GM15510 (cell line): ENCODE measurements around the gene KCNJ6.

Experiments
- POLR2A ChIP-seq: IDR thresholded peaks from 3 replicates; pipeline ENCODE4 v1.6.1; 2011; ENCODE audit warnings: borderline replicate concordance; ENCODE audit not compliant: insufficient read length; ENCODE audit errors: extremely low read depth

KCNJ6 gene

DNA sequence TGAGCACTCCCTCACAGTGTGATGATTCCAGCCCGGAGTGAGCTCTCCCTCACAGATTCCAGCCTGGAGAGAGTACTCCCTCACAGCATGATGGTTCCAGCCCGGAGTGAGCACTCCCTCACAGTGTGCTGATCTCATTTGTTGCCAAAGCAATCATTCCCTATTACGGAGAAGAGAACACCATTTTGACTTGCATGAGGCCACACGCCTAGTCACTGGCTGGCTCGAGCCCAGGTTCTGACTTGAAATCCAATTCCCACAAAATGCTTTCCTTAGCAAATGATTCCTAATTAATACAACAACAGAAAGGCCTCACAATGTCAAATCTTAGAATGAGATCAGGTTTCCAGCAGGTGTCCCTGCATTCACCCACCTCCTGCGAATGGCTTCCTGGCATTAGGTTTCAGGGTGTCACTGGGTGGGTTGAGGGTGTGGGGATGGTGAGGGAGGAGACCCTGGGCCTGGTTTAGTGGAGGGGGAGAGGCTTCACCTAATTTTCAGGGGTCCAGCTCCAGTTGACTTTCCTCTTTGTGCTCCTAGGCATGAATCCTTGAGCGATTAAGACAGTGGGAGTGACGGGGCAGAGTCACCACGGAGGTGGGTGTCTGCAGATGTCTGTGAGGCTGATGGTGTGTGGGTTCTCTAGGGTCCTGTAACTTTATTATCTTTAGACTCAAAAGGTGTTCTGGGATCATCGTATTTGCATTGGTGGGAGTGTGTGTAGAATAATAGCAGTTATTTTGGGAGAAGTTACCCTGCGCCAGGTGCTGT lies 158.5 kb downstream of the KCNJ6 start:
- TF ChIP-seq POLR2A, result no peak

DNA sequence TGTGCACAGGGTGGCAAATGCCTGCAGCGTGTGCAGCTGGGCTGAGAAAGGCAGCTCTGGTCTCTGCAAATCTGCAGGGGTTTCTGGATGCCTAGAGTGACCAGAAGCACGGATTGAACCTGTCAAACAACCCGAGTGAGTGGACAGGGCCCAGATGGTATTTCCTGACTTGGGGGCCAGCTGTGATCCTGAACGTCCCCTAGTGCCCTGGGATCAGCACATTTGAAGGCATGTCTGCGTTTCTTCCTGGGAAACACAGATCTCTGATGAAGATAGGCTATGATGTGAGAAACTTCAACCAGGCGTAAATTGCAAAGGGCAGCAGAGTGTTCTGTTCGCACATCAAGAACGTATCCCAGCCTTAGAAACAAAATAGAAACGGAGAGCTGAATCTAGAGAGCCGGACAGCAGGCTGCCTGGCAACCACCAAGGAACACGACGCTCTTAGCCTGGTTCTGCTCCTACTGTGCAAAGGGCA lies 163.1 kb downstream of the KCNJ6 start:
- no peak for TF ChIP-seq POLR2A

DNA sequence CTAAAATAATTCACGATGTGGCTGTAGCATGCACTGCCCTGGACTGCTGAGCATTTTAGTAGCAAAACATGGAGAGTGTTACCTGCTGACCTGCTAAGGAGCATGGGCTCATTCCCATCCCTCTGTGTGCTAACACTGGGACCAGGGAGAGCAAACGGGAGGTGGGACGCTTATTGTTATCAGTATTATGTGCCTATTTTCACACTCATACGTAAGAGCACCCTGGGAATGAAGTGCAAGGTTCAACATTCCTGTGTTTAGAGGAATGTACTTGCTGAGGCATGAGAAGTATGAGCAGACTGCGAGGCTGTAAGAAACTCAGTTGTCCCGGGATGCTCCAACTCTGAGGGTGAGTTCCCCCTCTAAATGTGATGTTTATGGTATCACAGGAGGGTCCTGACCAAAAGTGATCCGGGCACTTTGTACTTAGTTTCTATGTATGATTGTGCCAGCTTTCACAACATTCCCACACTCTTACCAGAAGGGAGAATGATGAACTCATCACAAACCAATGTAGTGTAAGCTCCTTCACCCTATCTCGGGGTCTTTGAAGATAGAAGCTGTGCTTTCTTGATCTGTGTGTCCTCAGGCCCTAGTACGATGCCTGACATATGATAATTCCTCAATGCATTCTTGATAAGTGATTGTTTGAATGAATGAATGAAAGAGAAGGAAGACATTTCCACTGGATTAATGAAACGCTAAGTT lies 164.8 kb downstream of the KCNJ6 start:
- TF ChIP-seq POLR2A, result no peak

DNA sequence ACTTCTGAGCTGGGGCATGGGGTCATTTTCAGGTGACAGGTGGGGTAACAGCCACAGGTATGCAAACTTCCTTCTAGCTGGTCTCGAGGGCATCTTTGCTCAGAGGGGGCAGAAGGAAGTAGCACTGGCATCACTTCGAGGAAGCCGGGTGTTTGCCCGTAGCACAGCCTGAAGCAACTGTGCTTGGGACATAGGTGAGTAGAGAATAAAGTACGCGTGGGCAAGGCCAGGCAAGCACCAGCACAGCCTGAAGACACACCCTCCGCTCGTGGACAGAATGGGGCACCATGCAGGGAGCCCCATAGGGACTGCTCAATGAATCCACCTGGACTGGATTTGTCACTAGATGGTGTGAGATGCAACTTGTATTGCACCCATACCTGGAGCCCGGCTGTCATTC lies 167.1 kb downstream of the KCNJ6 start:
- no peak for TF ChIP-seq POLR2A

DNA sequence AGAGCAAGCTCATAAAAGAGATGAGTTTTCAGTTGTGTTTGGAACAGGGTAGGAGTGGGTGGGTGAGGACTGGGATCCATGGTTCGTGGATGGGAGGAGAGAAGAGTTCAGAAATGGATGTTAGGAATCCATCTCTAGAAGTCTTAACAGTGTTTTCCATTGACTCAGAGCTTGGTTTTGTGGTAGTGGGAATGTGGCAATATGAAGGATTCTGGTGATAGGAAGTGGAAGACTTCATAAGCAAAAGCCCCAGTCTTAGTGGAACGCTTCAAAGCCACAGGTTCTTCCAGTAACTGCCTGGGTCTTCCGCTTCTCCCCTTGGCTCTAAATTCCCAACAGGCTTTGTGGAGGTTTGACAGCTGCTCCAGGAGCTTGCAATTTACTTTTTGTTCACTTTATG lies 167.9 kb downstream of the KCNJ6 start:
- TF ChIP-seq POLR2A, result no peak

DNA sequence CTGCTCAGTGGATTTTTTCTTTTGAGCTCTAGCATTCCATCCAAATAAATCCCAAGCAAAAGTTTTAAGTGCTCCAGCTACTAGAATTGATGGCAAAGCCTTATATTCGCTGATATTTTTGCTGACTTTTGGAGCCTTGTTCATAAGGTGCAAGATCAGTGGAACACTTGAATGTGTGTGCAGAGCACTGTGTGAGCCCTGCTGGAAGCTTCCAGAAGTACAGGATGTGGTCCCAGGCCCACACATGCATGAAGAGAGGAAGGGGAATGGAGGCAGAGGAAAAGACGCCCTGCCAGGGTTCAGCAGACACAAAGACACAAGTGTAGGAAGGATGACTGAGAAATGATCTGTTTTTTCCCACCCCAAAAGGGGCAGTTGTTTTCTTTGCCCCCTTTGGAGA lies 169.4 kb downstream of the KCNJ6 start:
- no peak for TF ChIP-seq POLR2A

DNA sequence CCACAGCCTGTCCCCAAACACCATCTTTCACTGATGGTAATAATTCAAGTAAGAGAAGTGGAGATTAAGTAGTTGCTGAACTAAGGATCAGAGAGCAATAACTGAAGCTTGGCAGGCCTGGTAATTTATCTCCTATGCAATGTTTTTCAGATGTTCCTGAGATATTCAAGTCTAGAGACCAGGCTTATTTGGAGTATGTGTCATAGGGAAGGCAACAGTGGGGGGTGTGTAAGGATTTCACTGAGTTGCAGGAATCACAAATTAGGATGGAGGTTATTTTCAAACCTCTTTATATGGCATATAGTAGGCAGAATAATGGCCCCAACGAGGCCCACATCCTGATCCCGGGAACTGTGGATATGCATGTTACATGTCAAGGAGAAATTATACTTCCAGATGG lies 171.7 kb downstream of the KCNJ6 start:
- no peak for TF ChIP-seq POLR2A

DNA sequence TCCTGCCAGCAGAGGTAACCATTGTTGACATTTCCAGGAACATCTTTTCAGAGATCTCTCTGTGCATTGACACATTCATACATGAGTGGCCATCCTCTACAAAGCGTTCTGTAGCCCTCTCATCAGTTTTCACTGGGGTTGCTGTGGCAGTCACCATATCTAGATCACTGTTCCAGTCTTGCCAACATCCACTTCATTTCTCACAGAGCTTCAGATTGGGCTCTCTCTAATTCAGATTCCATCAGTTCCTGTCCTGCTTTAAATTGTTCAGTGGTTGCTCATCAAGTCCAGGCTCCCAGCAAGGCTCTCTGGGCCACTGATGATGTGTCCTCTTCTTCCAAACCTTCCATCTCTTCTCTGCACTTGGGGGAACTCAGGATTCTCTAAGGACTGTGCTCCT lies 173.7 kb downstream of the KCNJ6 start:
- no peak for TF ChIP-seq POLR2A

DNA sequence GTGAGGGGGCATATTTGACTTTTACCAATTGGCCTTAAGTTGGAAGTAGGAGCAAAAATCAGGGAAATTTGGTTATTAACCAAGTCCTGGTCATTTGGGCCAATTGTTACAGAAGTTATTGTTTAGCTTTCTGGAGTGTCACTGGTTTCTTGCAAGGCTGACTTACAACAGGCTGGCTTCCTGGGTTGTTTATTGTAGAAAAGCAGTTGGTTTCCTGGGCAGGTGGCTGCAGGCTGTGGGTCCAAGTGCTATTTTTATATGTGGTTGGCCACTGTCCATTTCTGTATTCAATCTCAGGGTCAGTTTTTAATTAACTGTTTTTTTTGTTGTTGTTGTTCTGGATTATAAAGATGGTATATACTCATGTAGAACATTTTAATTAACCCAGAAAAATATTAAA lies 174.1 kb downstream of the KCNJ6 start:
- TF ChIP-seq POLR2A, result no peak

DNA sequence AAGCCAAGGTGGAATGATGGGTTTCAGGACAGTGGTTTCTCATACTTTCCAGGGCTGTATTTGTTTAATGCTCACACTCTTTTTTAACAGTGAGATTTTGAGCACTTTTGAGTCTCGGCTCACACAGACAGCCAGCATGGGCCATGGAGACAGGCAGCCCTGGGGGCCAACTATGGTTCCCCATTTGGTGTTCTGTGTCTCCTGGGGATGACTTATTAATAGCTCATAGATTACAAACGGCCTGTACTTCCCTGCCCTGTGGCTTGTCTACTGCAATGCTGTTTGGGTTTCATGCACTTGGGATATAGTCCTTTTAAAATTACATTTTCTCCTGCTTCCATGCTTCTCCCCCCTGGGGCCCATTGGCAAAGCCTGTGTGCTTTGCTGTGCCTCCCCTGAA lies 178.3 kb downstream of the KCNJ6 start:
- TF ChIP-seq POLR2A, result no peak

DNA sequence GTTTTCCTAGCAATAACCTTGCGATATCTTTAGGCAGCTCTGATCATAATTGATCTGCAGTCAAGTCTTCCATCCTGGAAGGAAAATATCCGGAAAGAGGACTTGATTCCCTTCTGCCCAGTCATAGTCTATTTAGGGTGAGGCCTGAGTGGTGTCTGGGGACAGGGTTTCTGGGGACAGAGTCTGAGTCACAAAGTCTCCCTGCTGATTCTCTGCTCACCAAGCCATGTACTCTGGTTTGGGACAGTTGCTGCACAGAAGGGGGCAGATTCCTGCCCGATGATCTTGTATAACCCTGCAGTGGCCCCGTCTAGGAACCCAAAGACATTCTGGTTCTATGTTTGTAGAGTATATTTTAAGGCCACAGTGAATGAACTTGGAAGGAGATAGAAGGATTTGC lies 178.8 kb downstream of the KCNJ6 start:
- no peak for TF ChIP-seq POLR2A

DNA sequence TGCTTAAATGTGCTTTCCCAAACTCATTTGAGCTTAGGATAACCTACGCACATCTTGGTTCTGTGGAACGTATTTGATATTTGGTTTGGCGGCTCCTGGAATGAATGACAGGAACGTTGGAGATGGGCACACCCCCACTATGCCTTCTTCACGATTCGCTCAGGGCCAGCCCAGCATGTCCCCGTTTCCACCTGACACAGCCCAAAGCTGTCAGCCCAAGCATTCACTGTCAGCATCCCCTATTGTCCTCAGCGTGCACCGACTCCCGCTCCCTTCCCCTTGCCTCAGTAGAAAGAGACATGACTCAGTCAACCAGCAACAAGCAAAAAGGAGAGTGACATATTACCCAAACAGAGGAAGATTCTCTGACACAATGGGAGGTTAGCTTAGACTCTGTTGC lies 181.4 kb downstream of the KCNJ6 start:
- TF ChIP-seq POLR2A, result no peak

DNA sequence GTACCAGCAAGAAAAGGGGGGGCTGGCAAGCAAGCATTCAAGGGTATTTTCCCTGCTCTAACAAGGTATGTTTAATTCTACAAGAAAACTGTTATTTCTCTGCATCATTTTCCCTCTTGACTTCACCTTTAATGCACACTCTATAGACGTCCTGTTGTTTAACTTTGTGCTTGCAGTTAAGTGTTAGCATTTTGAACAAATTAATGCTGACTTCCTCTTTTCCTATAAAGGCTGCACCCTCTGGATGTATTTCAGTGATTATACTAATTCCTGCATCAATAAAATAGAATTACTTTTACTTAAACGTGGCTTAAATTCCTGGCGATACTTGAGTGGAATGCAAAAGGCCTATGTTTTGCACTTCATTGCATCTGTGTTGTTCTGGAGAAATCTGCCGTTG lies 183.3 kb downstream of the KCNJ6 start:
- TF ChIP-seq POLR2A, result no peak

DNA sequence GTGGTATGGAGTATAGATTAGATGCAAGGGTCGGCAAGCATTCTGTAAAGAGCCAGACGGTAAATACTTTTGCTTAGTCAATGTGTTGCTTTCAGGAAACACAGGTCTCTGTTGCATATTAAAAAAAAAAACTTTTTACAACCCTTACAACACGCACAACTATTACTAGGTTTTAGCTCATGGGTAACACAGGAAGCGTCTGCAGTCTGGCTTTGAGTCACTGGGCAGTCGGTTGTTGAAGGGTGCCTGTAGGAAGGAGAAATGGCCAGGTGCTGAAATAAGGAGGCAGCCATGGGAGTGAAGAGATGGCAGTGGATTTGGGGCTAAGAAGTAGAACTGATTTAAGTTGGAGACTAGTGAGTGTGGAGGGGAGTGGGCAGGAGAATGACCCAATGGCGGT lies 192.1 kb downstream of the KCNJ6 start:
- TF ChIP-seq POLR2A, result no peak

DNA sequence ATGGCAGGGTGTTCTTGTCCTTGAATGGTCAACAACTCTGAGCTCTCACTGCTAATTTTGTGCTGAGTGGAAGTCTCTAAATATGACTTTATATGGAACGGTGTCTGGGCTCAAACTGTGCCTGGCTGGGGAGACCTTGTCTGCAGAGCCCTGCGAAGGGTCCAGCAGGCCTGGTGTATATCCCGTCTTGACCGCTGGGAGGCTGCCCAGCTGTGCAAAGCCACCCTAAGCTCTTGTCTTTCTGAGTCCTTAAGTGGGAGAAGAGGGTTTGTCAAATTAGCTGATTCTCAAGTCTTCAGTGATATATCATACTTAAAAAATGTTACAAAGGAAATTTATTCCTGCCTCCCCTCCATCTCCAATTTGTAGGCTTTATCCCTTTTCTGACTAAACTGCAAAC lies 198.7 kb downstream of the KCNJ6 start:
- TF ChIP-seq POLR2A, result no peak
